GM06990 (cell line): ENCODE results near the gene COQ8B.

Experiments used
- DNase-seq: peaks from one replicate; pipeline ENCODE4 v3.0.0-alpha.2; 2011; ENCODE audit not compliant: insufficient read length; ENCODE audit errors: extremely low read depth
- H3K27me3 ChIP-seq: replicated peaks from 2 replicates; pipeline ENCODE4 v1.6.0; 2011; ENCODE audit warnings: low read length; ENCODE audit not compliant: control insufficient read depth, insufficient read depth
- H3K36me3 ChIP-seq: 2 replicates; pipeline ENCODE4 v1.5.1; 2011; ENCODE audit warnings: low read length; ENCODE audit not compliant: control insufficient read depth, insufficient read depth
- H3K4me3 ChIP-seq: replicated peaks from 2 replicates; pipeline ENCODE4 v1.5.1; 2011; ENCODE audit warnings: low read depth, mild to moderate bottlenecking, control low read depth, low read length
- TF ChIP-seq, protein P1 (sequence below): IDR thresholded peaks from 2 replicates; pipeline ENCODE4 v1.5.1; 2011; ENCODE audit warnings: low read length, control low read depth, mild to moderate bottlenecking, inconsistent platforms; ENCODE audit not compliant: insufficient read depth, poor library complexity, severe bottlenecking

The COQ8B gene

DNA sequence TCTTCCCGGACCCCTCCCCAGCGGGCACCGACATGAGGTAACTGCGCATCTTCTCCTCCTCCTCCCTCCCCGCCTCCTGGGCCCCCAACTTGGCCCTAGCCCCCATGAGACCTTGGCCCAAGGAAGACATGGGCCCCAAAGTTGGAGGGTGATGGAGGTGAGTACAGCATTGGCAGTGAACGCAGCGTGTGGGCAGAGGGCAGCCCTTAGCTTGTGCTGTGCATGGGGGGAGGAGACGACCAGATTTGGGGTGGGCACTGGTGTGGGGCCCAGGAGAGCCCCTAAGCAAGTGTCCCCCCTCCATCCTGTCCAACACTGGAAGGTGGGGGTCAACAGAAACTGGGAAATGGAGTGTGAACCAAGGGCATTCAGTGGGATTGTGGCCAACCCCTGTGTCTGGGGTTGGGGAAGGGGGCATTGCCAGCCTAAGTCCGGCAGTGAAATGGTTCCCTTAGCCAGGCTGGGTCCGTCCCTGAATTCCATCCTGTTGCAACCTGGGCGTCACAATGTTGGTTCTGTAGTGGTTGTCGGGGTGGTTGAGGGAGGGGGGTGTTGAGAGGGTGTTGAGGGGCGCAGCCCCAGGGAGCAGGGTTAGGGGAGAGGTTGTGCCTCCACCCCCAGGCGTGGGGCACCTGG, 49.8 kb downstream of the COQ8B start:
- TF ChIP-seq, protein P1, sequence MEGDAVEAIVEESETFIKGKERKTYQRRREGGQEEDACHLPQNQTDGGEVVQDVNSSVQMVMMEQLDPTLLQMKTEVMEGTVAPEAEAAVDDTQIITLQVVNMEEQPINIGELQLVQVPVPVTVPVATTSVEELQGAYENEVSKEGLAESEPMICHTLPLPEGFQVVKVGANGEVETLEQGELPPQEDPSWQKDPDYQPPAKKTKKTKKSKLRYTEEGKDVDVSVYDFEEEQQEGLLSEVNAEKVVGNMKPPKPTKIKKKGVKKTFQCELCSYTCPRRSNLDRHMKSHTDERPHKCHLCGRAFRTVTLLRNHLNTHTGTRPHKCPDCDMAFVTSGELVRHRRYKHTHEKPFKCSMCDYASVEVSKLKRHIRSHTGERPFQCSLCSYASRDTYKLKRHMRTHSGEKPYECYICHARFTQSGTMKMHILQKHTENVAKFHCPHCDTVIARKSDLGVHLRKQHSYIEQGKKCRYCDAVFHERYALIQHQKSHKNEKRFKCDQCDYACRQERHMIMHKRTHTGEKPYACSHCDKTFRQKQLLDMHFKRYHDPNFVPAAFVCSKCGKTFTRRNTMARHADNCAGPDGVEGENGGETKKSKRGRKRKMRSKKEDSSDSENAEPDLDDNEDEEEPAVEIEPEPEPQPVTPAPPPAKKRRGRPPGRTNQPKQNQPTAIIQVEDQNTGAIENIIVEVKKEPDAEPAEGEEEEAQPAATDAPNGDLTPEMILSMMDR: no peak
- Histone ChIP-seq H3K36me3 (no peaks in the 10 kb centered on the region), H3K4me3 (no peak overlapping the region), H3K27me3 (no peaks in the 10 kb centered on the region)
- DNase-seq: no peak

DNA sequence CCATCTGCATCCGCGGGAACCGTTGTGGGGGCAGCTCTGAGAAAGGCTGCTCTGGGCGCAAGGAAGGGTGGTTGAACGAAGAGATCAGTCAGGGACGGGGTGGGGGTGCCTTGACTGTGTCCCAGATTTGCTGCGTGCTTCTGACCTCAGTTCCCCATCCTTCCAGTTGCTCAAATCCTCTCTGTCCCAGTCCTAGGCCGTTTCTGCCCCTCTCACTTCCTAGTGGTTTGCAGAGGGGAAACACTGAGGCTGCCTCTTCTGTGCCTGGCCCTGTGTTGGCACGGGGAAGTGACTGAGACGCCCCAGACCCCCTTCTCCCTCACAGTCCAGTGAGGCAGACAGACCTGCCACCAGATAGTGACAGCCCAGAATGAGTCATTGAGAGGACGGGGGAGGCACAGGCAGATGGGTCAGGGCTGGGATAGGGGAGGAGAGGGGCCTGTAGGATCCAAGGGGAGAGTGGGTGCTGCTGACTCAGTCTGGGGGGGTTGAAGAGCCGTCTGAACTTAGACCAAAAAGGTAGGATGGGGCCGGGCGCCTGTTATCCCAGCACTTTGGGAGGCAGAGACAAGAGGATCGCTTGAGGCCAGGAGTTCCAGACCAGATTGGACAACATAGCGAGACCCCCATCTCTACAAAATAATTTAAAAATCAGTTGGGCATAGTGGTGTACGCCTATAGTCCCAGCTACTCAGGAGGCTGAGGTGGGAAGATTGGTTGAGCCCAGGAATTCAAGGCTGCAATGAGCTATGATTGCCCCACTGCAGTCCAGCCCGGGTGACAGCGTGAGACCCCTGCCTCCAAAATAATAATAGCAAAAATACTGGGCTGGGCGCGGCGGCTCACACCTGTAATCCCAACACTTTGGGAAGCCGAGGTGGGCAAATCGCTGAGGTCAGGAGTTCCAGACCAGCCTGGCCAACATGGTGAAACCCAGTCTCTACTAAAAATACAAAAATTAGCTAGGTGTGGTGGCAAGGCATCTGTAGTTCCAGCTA, 52.7 kb downstream of the COQ8B start:
- peak overlapping the region; percentile 73 for H3K4me3 ChIP-seq
- TF ChIP-seq, protein P1: no peak
- no peak for DNase-seq

GRCh38 chr19:40662925-40663694, 53.6 kb downstream of the COQ8B start:
- TF ChIP-seq, protein P1: no peak
- DNase-seq: peak; percentile 91
- H3K4me3 ChIP-seq: peak overlapping the region; percentile 73
- H3K36me3 ChIP-seq: no peaks in the 10 kb centered on the region
- H3K27me3 ChIP-seq: no peaks in the 10 kb centered on the region

More for the DNA sequence above, 52.7 kb downstream of the COQ8B start:
- no peaks in the 10 kb centered on the region for H3K27me3 ChIP-seq
- H3K36me3 ChIP-seq: no peaks in the 10 kb centered on the region

GRCh38 chr19:40661616-40662015, 55.1 kb downstream of the COQ8B start:
- TF ChIP-seq, protein P1: no peak
- H3K36me3 ChIP-seq: no peaks in the 10 kb centered on the region
- no peaks in the 10 kb centered on the region for H3K27me3 ChIP-seq
- DNase-seq: no peak
- H3K4me3 ChIP-seq: no peak overlapping the region

GRCh38 chr19:40659566-40659965, 57.1 kb downstream of the COQ8B start:
- no peaks in the 10 kb centered on the region for H3K27me3 ChIP-seq

More at GRCh38 chr19:40659566-40659965, 57.1 kb downstream of the COQ8B start:
- Histone ChIP-seq H3K36me3 (no peaks in the 10 kb centered on the region), H3K4me3 (no peak overlapping the region)
- no peak for DNase-seq
- TF ChIP-seq, protein P1: no peak
